Progenitor cell of endocrine pancreas (in vitro differentiated cells): ENCODE results near the gene FHAD1. TPM values are rescaled to one million over a fixed set of nuclear protein-coding genes. Genes with fewer than 3 reads are reported as not detected.
"Not testable (repeated sequence)": the region's sequence is repeated elsewhere in the genome, so short reads cannot be mapped to it uniquely, and the experiment has no call there.

Source experiments
- DNase-seq: peaks from one replicate; pipeline ENCODE4 v3.0.0; 2021; ENCODE audit warnings: low spot score; ENCODE audit not compliant: unreplicated experiment
- H3K27ac Mint-ChIP-seq: 2 replicates; pipeline ENCODE4 v1.8.0; 2021; ENCODE audit warnings: mild to moderate bottlenecking, moderate library complexity, mixed read lengths
- H3K27me3 Mint-ChIP-seq: 2 replicates; pipeline ENCODE4 v1.8.0; 2021; ENCODE audit warnings: mixed read lengths
- H3K36me3 Mint-ChIP-seq: 2 replicates; pipeline ENCODE4 v1.8.0; 2022; ENCODE audit warnings: mixed read lengths; ENCODE audit not compliant: insufficient read depth
- H3K4me1 Mint-ChIP-seq: 2 replicates; pipeline ENCODE4 v1.8.0; 2021; ENCODE audit warnings: low read depth, mixed read lengths
- H3K4me3 Mint-ChIP-seq: 2 replicates; pipeline ENCODE4 v1.8.0; 2021; ENCODE audit warnings: low read depth, mild to moderate bottlenecking, moderate library complexity, mixed read lengths
- H3K9me3 Mint-ChIP-seq: 2 replicates; pipeline ENCODE4 v1.8.0; 2021; ENCODE audit warnings: low read depth, mixed read lengths
- CTCF ChIP-seq: fragments of 200-600 bp; sonication (generic); IDR thresholded peaks from one replicate; pipeline ENCODE4 v1.5.0; 2021; ENCODE audit warnings: antibody characterized with exemption, mild to moderate bottlenecking; ENCODE audit not compliant: unreplicated experiment
- total RNA-seq: library from RNA; stranded (reverse); gene quantifications from 2 replicates; pipeline ENCODE4 v1.2.1, GENCODE V29; 2021

FHAD1 gene
- total RNA-seq, 1 donor from 2014 or later, result 5.0 TPM

DNA sequence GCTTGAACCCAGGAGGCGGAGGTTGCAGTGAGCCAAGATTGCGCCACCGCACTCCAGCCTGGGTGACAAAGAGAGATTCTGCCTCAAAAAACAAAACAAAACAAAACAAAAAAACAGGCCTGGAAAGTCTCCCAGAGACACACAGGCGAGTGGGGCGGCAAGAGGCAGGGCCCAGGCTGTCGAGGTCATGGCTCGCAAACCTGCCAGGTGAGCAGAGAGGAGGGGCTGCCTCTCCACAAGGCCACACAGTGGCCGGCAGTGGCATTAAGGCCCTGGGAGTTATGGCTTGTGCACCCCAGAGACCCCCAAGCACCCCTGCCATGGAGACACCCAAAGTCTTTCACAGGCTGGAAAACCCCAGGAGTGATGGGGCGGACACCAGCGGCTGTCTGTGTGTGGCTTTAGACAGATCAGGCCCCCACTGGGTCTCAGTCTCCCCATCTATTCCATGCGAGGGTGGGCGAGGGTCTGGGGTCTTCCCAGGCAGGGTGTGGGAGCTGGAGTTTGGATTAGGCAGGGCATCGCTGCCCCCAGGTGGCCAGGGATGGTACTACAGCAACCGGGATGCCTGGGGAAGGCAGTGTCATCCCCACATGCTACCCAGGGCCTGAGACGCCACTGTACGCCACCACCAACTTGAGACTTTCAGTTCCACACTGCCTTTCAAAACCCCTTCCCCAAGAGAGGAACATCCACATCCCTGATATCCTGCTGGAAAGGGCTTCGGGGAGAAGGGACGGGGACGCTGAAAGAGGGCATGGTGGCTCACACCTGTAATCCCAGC is 184.0 kb downstream of the FHAD1 start:
- DNase-seq, result peak; percentile 80
- Mint-ChIP-seq H3K4me3 (no peak overlapping the region), H3K27ac (no peak overlapping the region), H3K9me3 (no peaks in the 10 kb centered on the region), H3K4me1 (peaks cover 6% of the 10 kb centered on the region), H3K27me3 (no peaks in the 10 kb centered on the region), H3K36me3 (peaks cover 4% of the 10 kb centered on the region)
- TF ChIP-seq CTCF, result peak; percentile 90

DNA sequence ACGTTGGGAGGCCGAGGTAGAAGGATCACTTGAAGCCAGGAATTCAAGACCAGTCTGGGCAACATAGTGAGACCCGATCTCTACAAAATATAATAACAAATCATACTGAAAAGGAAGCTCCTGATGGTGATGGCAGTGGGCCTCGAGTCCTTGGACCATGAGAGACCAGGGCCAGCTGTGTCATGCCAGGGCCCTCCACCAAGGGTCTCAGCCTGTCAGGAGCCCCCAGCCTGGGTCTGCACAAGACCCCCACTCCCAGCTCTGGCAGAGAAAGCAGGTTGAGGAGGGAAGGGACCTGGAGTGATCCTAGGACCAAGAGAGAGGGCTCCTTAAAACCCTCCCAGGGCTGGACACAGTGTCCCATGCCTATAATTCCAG is 184.5 kb downstream of the FHAD1 start:
- Mint-ChIP-seq H3K4me1 (peaks cover 5% of the 10 kb centered on the region), H3K9me3 (no peaks in the 10 kb centered on the region), H3K27ac (peak overlapping the region; percentile 89), H3K4me3 (no peak overlapping the region), H3K27me3 (no peaks in the 10 kb centered on the region), H3K36me3 (peaks cover 2% of the 10 kb centered on the region)
- no peak for DNase-seq
- TF ChIP-seq CTCF, result no peak

DNA sequence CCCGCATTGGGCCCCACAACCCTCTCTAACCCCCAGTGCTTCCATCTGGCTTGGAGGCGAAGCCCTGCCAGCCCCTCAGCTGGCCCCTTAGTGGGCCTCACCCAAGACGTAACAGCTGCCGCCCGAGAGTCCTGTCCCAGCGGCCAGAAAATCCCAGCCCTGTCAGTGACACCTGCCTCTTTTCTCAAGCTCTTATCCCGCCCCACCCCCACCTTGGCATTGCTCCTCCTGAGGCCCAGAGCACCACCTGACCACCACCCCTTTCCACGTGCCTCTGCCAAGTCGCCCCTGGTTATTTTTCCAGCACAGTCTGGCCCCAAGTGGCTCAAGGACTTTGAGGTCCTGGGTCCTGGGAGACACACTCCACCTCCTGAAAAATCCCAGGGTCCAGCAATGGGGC is 185.3 kb downstream of the FHAD1 start:
- Mint-ChIP-seq H3K27ac (peak overlapping the region; percentile 89), H3K4me1 (peaks cover 5% of the 10 kb centered on the region), H3K36me3 (no peaks in the 10 kb centered on the region), H3K27me3 (no peaks in the 10 kb centered on the region), H3K9me3 (no peaks in the 10 kb centered on the region), H3K4me3 (no peak overlapping the region)
- no peak for DNase-seq
- TF ChIP-seq CTCF, result no peak

- H3K27me3 Mint-ChIP-seq, result no peaks in the 10 kb centered on the region
- no peaks in the 10 kb centered on the region for H3K9me3 Mint-ChIP-seq
- H3K4me3 Mint-ChIP-seq, result no peak overlapping the region
- no peak for DNase-seq
- H3K4me1 Mint-ChIP-seq, result peaks cover 6% of the 10 kb centered on the region
- H3K27ac Mint-ChIP-seq, result no peak overlapping the region
- no peak for TF ChIP-seq CTCF
- no peaks in the 10 kb centered on the region for H3K36me3 Mint-ChIP-seq
These were observed 186.4 kb downstream of the FHAD1 start for GRCh38 chr1:15433471-15433870.

- not testable (repeated sequence) for H3K4me3 Mint-ChIP-seq, H3K9me3 Mint-ChIP-seq, H3K27me3 Mint-ChIP-seq, H3K4me1 Mint-ChIP-seq, DNase-seq, H3K27ac Mint-ChIP-seq, H3K36me3 Mint-ChIP-seq
These were observed 187.7 kb downstream of the FHAD1 start for GRCh38 chr1:15434739-15435138.
